ENCODE measurements around the gene SMYD1.

Gene SMYD1

GRCh38 chr2:88048541-88048940, 19.1 kb upstream of the SMYD1 start:
- no peak for TF ChIP-seq CTCF (IDR thresholded peaks at IDR 0.05; ENCODE audit: extremely low read depth, insufficient read depth, missing control alignments)
- in situ Hi-C loops (cut with MboI; ENCODE audit: low pct_unique_long_range_greater_than_20kb, low sequenced_read_pairs, unreplicated experiment), result no loop called here
- DNase-seq (ENCODE audit: low spot score), result no peak

- TF ChIP-seq CTCF (IDR thresholded peaks at IDR 0.05; ENCODE audit: extremely low read depth, insufficient read depth, missing control alignments), result no peak
- in situ Hi-C loops (cut with MboI; ENCODE audit: low pct_unique_long_range_greater_than_20kb, low sequenced_read_pairs, unreplicated experiment), result no loop called here
- no peak for DNase-seq (ENCODE audit: low spot score)
Measured at GRCh38 chr2:88049622-88050021, 18.0 kb upstream of the SMYD1 start.

GRCh38 chr2:88051792-88052191, 15.8 kb upstream of the SMYD1 start:
- no peak for DNase-seq (ENCODE audit: low spot score)
- in situ Hi-C loops (cut with MboI; ENCODE audit: low pct_unique_long_range_greater_than_20kb, low sequenced_read_pairs, unreplicated experiment), result no loop called here
- TF ChIP-seq CTCF (IDR thresholded peaks at IDR 0.05; ENCODE audit: extremely low read depth, insufficient read depth, missing control alignments), result no peak

- in situ Hi-C loops (cut with MboI; ENCODE audit: low pct_unique_long_range_greater_than_20kb, low sequenced_read_pairs, unreplicated experiment), result no loop called here
- no peak for DNase-seq (ENCODE audit: low spot score)
- TF ChIP-seq CTCF (IDR thresholded peaks at IDR 0.05; ENCODE audit: extremely low read depth, insufficient read depth, missing control alignments), result no peak
Measured at GRCh38 chr2:88053296-88053695, 14.3 kb upstream of the SMYD1 start.

GRCh38 chr2:88053934-88054781, 13.5 kb upstream of the SMYD1 start:
- in situ Hi-C loops (cut with MboI; ENCODE audit: low pct_unique_long_range_greater_than_20kb, low sequenced_read_pairs, unreplicated experiment), result no loop called here
- DNase-seq (ENCODE audit: low spot score), result no peak
- no peak for TF ChIP-seq CTCF (IDR thresholded peaks at IDR 0.05; ENCODE audit: extremely low read depth, insufficient read depth, missing control alignments)

- in situ Hi-C loops (cut with MboI; ENCODE audit: low pct_unique_long_range_greater_than_20kb, low sequenced_read_pairs, unreplicated experiment), result no loop called here
- TF ChIP-seq CTCF (IDR thresholded peaks at IDR 0.05; ENCODE audit: extremely low read depth, insufficient read depth, missing control alignments), result no peak
- no peak for DNase-seq (ENCODE audit: low spot score)
Measured at GRCh38 chr2:88054782-88055370, 12.7 kb upstream of the SMYD1 start.
